NCI-H82 treated with DMSO at 0.1 percent for 48 hours (cell line): ENCODE data around the gene SART3.
"Not testable (repeated sequence)": the region's sequence is repeated elsewhere in the genome, so short reads cannot be mapped to it uniquely, and the experiment has no call there.

ENCODE experiments used
- DNase-seq: peaks from one replicate; lab custom pipeline; 2025; ENCODE audit not compliant: unreplicated experiment; lab: John Stamatoyannopoulos, UW

The SART3 gene

DNA sequence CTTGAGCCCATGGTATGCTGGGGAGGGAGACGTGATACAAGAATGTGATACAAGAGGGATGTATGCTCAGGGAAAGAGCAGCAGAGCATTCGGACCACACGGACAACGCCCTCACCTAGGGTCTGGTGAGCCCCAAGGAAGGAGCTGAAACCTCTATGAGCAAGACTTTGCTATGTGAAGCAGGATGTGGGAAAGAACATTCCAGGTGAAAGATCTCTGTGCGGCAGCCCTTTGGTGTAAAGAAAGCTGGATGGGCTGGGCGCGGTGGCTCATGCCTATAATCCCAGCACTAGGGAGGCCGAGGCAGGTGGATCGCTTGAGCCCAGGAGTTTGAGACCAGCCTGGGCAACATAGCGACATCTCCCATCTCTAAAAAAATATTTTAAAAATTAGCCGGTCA lies 62.8 kb downstream of the SART3 start:
- no peak for DNase-seq

DNA sequence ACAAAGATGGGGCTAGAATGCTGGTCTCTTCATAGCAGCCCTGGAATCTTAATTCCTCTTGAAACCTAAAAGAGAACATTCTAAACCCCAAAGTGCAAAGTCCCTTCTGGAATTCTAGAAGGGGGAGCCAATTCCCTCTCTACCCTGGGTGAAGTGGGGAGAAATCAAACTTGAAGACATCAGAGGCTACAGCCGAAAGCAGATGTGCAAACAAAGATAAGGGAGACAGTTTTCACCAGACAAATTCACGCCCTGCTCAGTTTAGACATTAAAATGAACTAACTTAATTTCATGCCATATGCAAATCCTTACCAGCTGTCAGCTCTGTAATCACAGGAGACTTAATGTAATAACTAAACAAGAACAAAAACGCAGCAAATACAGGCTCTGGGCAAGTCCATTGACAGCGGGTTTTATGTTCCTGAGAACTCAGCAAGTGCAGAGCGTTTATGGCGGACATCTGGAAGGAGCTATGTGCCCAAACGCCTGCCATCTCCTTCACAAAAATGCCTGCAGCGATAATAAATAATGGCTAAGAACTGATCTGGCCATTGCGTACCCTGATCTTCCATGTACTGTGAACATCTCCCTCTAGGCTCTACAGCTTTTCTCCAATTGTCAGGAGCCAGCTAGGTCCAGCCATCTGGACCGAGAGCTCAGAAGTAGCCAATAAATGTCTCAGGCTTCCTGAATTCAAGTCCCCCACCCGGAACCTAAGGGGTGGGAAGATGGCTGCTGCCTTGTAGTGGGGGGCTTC lies 65.0 kb downstream of the SART3 start:
- DNase-seq = no peak

- no peak for DNase-seq
Observed at GRCh38 chr12:108495054-108495453, 65.9 kb downstream of the SART3 start.

DNA sequence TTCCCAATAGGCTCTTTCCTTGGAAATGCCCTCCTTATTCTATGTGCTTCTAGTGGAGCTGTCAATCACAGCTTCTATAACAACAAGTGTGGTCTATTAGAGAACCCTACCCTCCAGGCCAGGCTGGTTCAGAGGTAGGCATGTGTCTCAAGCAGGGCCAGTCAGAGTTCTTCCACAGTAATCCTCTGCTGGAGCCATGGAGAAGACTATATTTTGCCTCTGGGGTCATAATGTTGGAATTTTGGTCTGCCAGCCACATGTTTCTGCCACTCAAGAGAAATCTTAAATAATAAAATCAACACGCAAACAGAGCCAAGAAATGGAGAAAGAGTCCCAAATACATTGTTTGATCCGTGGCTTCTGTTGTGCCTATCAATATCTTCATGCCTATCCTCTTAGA lies 69.7 kb downstream of the SART3 start:
- DNase-seq = no peak

- not testable (repeated sequence) for DNase-seq
Observed at GRCh38 chr12:108487029-108487428, 73.9 kb downstream of the SART3 start.

DNA sequence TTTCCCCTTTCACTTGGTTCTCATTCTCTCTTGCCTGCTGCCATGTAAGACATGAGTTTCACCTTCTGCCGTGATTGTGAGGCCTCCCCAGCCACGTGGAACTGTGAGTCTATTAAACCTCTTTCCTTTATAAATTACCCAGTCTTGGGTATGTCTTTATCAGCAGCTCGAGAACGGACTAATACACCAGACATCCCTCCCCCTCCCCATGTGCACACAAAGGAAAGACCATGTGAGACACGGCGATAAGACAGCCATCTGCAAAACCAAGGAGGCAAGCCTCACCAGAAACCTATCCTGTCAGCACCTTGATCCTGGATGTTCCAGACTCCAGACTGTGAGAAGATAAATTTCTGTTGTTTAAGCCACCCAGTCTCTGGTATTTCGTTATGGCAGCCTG lies 75.6 kb downstream of the SART3 start:
- not testable (repeated sequence) for DNase-seq

DNA sequence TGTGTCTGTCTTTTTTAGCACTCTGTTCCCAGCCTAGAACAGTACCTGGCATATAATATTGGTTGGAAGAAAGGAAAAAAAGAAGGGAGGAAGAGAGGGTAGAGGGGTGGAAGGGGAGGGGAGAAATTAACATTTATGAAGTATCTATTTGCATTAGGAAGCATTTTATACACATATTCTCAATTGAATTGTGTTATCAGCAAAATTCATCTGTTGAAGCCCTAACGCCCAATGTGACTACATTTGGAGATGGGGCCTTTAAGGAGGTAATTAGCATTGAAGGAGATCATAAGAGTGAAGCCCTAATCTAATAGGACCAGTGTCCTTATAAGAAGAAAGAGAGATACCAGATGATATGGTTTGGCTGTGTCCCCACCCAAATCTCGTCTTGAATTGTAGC lies 76.1 kb downstream of the SART3 start:
- no peak for DNase-seq

GRCh38 chr12:108484431-108484830 lies 76.5 kb downstream of the SART3 start:
- no peak for DNase-seq

DNA sequence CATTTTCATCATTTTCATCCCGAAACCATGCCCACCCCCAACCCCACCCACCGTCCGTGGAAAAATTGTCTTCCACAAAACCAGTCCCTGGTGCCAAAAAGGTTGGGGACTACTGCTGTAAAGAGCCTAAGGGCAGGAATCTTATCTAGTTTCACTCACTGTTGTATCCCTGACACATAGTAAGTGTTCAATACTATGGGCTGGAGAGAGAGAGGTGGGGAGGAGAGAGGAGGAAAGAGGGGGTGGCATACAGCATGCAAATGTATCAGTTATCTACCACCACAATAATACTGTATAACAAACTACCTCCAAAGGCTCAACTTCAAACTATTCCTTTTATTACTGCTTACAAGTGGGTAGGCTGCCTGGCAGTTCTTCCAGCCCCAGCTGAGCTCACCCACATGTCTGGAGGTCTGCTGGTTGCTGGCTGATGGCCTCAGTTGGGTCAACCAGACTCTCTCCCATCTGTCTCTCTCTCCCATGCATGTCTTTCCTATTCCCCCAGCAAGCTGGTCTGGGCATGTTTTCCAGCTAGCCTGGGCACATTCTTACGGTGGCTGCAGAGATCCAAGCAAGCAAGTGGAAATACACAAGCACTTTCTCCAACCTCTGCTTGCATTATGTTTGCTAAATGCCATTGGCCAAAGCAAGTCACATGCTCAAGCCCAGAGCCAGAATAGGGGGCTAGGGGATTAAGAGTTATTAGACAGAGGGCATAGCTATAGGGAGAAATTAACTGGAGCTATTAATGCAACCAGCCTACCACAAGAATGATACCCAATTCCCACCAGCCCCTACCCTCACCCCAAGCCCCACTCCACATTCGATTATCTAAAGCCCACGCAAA lies 77.5 kb downstream of the SART3 start:
- no peak for DNase-seq

- DNase-seq = no peak
Observed at GRCh38 chr12:108482717-108483212, 78.2 kb downstream of the SART3 start.

- DNase-seq = no peak
Observed at GRCh38 chr12:108479364-108480070, 81.5 kb downstream of the SART3 start.

DNA sequence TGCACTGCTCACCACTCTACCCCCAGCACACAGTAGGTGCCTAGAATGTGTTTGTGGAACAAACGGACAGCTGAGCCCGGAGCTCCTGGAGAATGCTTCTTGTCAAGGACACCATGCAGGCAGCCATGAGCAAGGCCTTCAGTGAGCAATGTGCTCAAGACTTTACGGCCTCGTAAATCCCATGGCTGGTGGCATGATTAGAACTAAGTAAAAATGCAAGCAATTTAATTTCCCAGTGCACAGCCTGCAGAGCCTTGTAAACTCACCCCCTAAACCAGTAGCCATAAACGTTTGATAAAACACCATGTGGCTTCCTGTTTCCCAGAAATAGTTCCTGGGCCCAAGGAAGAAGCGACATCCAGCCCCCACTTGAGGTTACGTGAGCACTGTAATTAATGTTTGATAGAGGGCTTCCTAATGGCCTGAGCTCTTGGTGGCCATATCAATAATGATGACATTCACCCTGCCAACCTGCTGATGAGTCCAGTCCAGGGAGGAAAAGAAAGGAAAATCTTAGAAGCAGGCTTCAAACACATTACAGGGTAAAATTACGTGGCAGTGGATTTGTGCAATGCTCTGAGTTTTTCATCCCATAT lies 82.3 kb downstream of the SART3 start:
- DNase-seq = no peak

- no peak for DNase-seq
Observed at GRCh38 chr12:108477881-108478259, 83.1 kb downstream of the SART3 start.

DNA sequence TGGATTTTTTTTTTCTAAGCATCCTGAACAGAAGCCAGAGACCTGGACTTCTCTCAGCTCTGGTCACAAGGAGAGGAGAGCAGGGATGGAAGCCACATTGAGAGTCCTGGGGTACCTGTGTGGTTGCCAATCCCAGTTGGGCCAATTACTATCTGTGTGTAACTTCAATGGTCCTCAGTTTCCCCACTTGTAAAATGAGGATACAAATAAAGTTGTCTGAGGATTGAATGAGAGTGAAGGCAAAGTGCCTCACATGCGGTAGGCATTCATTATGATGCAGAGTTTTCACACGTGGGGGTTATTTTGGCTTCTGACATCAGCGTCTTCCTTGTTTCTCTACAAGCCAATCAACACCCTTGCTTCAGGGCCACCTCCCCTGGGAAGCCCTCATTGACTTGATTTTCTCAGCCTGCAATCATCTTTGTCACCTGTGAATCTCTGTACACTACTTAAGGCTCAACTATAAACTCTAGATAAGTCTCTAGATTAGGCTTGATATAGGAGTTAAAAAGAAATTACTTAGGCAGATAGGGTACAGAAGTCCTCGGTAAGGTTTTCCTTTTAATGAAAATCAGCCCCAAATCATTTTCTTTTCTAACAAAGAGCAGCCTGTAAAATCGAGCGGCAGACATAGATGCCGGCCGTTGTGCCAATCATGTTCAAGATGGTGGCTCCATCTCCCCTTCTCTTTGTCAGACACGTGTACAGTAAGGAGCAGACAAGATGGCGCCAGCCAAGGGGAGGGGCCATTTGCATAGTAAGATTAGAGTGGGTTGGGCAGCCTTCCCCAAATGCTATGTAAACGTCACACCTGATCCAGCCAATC lies 83.7 kb downstream of the SART3 start:
- no peak for DNase-seq

DNA sequence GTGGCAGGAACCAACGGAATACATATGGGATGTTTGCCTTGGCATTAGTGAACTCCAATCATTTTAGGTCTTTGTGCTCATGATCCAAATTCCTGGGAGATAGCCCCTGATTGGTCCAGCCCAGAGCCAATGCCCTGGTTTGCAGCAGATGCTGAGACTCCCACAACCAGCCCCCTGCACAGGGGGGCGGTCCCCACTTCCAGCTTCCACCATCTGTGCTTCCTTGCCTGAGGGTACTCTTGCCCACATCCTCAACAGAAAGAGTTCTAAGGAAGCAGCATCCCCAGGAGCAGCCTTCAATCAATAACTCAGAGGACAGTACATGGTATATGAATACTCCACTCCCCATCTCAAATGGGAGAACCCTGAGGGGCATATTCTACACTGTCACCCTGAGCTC lies 85.6 kb downstream of the SART3 start:
- DNase-seq = no peak

DNA sequence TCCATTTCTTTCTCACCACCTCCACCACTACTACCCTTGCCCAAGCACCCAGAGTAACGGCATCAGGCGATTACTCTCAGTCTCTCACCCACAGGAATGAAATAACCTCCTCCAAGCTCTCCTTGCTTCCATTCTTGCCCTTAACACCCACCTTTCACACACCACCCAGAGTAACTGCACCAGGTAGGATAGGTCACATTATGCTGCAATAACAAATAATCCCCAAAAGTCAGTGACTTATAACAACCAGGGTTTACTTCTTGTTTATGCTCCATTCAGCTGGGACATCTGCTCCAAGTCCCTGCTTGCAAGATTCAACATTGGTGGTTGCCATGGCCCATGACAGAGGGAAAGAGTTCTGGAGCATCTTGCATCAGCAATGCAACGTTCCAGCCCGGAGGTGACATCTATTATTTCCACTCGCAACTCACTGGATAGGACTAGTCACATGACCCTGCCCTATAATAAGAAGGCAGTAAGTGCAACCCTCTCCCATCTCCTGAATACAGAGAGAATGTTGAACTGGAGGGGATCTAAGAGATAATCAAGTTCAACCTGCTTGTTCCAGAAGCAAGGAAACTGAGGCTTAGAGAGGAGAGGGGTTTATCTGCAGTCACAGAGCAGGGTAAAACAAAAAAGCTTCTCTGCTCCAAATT lies 87.4 kb downstream of the SART3 start:
- DNase-seq = no peak
